Measurements from ENCODE around the gene RIMS4.

The RIMS4 gene

DNA sequence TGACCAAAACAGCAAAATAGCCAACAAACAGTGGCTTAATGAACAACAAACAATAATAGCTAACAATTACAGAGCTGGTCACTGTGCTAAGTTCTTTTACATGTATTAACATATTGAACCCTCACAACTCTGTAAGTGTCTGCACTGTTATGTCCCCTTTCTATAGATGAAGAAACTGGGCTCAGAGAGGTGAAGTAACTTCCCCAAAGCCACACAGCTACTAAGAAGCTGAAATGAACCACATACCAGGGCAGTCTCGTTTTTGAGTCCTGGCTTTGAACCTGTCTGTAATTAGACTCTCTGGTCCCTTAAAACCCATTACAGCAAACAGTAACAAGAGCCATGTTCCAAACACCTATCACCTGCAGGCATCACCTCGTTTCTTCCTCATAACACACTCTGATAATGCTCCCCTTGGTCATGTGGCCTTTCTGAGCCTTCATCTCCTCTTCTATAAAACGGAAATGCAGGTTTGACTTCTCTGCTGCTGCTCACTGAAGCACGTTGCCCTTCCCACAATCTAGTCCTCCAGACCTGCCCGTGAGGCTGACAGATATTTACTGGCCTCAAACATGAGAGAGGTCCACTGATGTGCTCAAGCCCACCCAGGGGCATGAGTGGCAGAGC, 41.4 kb downstream of the RIMS4 start:
- no peak for TF ChIP-seq SPI1 (IDR thresholded peaks at IDR 0.05; ENCODE audit: borderline replicate concordance, low read depth)
- no peak for TF ChIP-seq REST (IDR thresholded peaks at IDR 0.05; ENCODE audit: insufficient replicate concordance, low read depth)
- TF ChIP-seq GABPA (IDR thresholded peaks at IDR 0.05; ENCODE audit: low read depth) = no peak
- no peak for TF ChIP-seq CTCF (IDR thresholded peaks at IDR 0.05; ENCODE audit: insufficient read depth, low read length)
- Histone ChIP-seq H3K4me3 (replicated peaks; ENCODE audit: insufficient read depth, low read length) (no peak overlapping the region), H3K27me3 (ENCODE audit: insufficient read depth, poor library complexity, severe bottlenecking) (peaks cover 4% of the 10 kb centered on the region), H3K27ac (replicated peaks) (no peak overlapping the region)
- DNase-seq (ENCODE audit: low read depth in 1 of 2, low spot score in 1 of 2) = no peak

DNA sequence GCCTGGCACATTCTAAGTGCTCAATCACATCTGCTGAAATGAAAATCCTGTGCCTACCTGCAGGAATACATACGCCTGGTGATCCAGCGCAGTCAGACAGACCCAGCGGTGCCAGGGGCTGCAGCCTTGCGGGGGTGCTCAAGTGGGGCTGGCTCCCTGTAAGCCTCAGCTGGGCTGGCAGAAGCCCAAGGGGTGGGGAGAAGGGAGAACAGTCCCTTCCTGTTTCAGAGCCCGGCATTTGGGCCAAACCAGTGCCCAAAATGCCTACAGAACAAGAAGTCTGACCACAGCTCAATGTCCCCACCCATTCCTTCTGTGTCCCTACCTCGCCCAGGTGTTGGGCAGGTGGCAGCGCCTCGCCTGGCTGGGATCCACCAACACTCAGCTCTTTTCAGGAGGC, 42.1 kb downstream of the RIMS4 start:
- DNase-seq (ENCODE audit: low read depth in 1 of 2, low spot score in 1 of 2) = no peak
- H3K4me3 ChIP-seq (replicated peaks; ENCODE audit: insufficient read depth, low read length) = no peak overlapping the region
- peaks cover 4% of the 10 kb centered on the region for H3K27me3 ChIP-seq (ENCODE audit: insufficient read depth, poor library complexity, severe bottlenecking)
- TF ChIP-seq GABPA (IDR thresholded peaks at IDR 0.05; ENCODE audit: low read depth) (no peak), POLR2AphosphoS5 (IDR thresholded peaks at IDR 0.05; ENCODE audit: low read depth) (no peak), REST (IDR thresholded peaks at IDR 0.05; ENCODE audit: insufficient replicate concordance, low read depth) (no peak), CTCF (IDR thresholded peaks at IDR 0.05; ENCODE audit: insufficient read depth, low read length) (no peak), SPI1 (IDR thresholded peaks at IDR 0.05; ENCODE audit: borderline replicate concordance, low read depth) (no peak)
- H3K27ac ChIP-seq (replicated peaks) = no peak overlapping the region

DNA sequence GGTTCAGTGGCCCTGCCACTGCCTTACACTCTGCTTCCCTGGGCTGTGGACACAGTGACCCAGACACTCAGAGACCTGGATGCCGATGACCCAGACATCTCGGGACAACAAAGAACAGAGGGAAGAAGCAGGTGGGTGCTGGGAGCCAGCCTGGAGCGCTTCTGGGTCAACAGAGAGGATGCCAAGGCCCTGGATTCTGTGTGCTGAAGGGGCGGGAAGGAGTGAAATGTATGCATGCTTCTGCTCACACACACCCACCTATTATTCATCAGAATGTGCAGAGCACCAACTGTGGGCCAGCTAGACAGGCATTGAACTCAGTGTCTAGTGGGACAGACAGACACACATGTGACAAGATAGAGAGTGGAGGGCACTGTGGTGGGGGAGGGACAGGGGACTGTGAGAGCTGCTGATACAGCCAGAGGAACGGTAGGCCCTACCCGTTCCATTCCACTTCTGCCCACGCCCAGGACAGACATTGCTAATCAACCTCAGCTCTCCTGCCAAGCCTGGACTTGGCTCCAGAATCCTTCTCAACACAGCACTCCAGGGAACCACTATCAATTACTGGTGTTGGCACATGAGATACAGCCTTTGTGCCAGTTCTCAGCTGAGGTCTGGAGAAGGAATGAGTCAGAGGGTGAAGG, 44.5 kb downstream of the RIMS4 start:
- DNase-seq (ENCODE audit: low read depth in 1 of 2, low spot score in 1 of 2) = no peak
- H3K27ac ChIP-seq (replicated peaks) = no peak overlapping the region
- no peak overlapping the region for H3K4me3 ChIP-seq (replicated peaks; ENCODE audit: insufficient read depth, low read length)
- TF ChIP-seq CTCF (IDR thresholded peaks at IDR 0.05; ENCODE audit: insufficient read depth, low read length) (no peak), SPI1 (IDR thresholded peaks at IDR 0.05; ENCODE audit: borderline replicate concordance, low read depth) (no peak), GABPA (IDR thresholded peaks at IDR 0.05; ENCODE audit: low read depth) (no peak), REST (IDR thresholded peaks at IDR 0.05; ENCODE audit: insufficient replicate concordance, low read depth) (no peak), POLR2AphosphoS5 (IDR thresholded peaks at IDR 0.05; ENCODE audit: low read depth) (no peak)
- peaks cover 4% of the 10 kb centered on the region for H3K27me3 ChIP-seq (ENCODE audit: insufficient read depth, poor library complexity, severe bottlenecking)

Measured in HL-60 (cell line).